ENCODE data around the gene TDG. TPM values are rescaled to one million over a fixed set of nuclear protein-coding genes. Genes with fewer than 3 reads are reported as not detected.
A peak's percentile ranks its signal among the peaks of the same experiment; 100 is the strongest.

TDG gene
- total RNA-seq, 2 experiments from 2014 or later, result 39.4 to 55.3 TPM

DNA sequence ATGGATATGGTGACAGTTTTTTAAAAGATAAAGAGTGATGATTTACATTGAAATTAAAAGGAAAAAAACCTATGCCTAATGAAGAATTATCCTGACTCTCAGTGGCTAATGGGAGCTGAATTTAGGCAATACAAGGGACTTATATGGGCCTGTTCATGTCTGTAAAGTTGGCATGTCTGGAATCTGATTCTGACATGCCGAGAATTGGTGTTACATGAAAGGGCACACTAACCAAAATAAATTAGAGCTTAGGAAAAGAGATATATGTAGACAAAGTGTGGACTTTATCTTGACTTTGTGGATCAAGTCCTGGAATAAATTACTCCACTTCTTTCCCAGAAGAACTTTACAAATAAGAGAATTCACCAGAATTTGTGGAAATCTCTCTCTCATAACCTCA lies 1.1 kb downstream of the TDG start:
- Histone ChIP-seq H4K20me1 (ENCODE audit: insufficient read depth, low read length) (peaks cover 16% of the 10 kb centered on the region), H3K79me2 (ENCODE audit: insufficient read depth, low read depth, low read length) (peaks cover 82% of the 10 kb centered on the region), H3K4me2 (ENCODE audit: low read length) (peak overlapping the region; percentile 83), H3K4me3 (ENCODE audit: low read depth, low read length, poor library complexity, severe bottlenecking) (peak overlapping the region; percentile 87), H2AFZ (ENCODE audit: low read length) (no peak overlapping the region; the same call in 1 of the 2 replicates), H3K9me3 (ENCODE audit: low read length) (no peaks in the 10 kb centered on the region), H3K36me3 (ENCODE audit: insufficient read depth, low read length) (peaks cover 39% of the 10 kb centered on the region), H3K9me2 (ENCODE audit: insufficient read depth, low read length) (no peaks in the 10 kb centered on the region), H3K27ac (ENCODE audit: low read depth, low read length, poor library complexity, severe bottlenecking) (peak overlapping the region; percentile 69), H3K4me1 (ENCODE audit: insufficient read depth, low read length, poor library complexity, severe bottlenecking) (peaks cover 40% of the 10 kb centered on the region)
- DNase-seq (ENCODE audit: low spot score), result no peak
- ChIA-PET CTCF (ENCODE audit: unreplicated experiment) (no interaction called here), POLR2A (interaction anchor here (1.1 to 5.3 kb wide), 7 partner anchors 10 to 142 kb away, joined by 3 to 52 read pairs (median 6); partner anchors contain the start of gene HSP90B1)
- intact Hi-C loops (cut with micrococcal nuclease; ENCODE audit: unreplicated experiment), result loop anchor here (2.0 kb wide), 1 partner anchor 320 kb away; no protein-coding TSS in a partner anchor
- TF ChIP-seq, protein P1, sequence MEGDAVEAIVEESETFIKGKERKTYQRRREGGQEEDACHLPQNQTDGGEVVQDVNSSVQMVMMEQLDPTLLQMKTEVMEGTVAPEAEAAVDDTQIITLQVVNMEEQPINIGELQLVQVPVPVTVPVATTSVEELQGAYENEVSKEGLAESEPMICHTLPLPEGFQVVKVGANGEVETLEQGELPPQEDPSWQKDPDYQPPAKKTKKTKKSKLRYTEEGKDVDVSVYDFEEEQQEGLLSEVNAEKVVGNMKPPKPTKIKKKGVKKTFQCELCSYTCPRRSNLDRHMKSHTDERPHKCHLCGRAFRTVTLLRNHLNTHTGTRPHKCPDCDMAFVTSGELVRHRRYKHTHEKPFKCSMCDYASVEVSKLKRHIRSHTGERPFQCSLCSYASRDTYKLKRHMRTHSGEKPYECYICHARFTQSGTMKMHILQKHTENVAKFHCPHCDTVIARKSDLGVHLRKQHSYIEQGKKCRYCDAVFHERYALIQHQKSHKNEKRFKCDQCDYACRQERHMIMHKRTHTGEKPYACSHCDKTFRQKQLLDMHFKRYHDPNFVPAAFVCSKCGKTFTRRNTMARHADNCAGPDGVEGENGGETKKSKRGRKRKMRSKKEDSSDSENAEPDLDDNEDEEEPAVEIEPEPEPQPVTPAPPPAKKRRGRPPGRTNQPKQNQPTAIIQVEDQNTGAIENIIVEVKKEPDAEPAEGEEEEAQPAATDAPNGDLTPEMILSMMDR (conservative IDR thresholded peaks at IDR 0.05; ENCODE audit: low read length), result no peak
- no peak for TF ChIP-seq EZH2phosphoT487 (IDR thresholded peaks at IDR 0.05; ENCODE audit: borderline replicate concordance, low read depth, low read length)
- BruUV-seq (replicated peaks), result TSS peak; percentile 69

DNA sequence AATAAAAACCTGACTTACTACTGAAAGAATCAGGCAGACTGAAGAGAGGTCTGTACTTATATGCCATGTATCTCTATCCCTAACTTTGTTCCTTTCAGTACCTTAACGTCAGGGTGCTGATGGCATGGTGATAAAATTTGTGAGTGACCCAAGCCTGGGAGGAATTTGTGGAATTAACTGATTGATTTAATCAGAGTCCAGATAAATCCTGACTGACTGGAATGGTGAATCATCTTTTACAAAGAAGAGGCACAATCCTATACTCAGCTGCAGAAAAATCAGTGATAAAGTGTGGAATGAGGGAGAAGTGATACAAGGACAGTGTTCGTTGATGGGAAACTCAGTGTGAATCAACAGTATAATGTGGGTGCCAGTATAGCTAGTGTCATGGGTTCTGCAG lies 3.7 kb downstream of the TDG start:
- no peaks in the 10 kb centered on the region for H3K9me2 ChIP-seq (ENCODE audit: insufficient read depth, low read length)
- no peak for DNase-seq (ENCODE audit: low spot score)

DNA sequence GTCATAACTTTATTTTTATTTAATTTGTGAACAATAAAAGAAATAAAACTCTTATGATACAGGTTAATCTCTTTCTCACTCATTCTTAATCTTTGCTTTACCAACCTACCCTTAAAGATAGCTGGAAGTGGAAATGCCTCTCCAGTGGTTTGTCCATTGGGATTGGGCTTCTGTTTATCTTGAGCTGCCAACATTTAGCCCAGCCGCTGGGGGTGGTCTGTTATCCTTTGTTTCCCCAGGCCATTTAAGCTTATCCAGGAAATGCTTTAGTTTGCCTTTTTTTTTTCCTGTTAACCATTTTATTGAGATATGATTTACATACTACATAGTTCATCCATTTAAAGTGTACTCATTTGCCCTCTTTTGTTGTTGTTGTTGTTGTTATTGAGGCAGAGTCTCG lies 8.2 kb downstream of the TDG start:
- peaks cover 85% of the 10 kb centered on the region for H3K79me2 ChIP-seq (ENCODE audit: insufficient read depth, low read depth, low read length)
- no peak for DNase-seq (ENCODE audit: low spot score)
- H3K4me3 ChIP-seq (ENCODE audit: low read depth, low read length, poor library complexity, severe bottlenecking), result no peak overlapping the region
- BruUV-seq (replicated peaks), result no TSS peak
- H2AFZ ChIP-seq (ENCODE audit: low read length), result no peak overlapping the region
- no peak overlapping the region for H3K4me2 ChIP-seq (ENCODE audit: low read length)
- H3K9me3 ChIP-seq (ENCODE audit: low read length), result no peaks in the 10 kb centered on the region
- intact Hi-C loops (cut with micrococcal nuclease; ENCODE audit: unreplicated experiment), result no loop called here
- no peak for TF ChIP-seq EZH2phosphoT487 (IDR thresholded peaks at IDR 0.05; ENCODE audit: borderline replicate concordance, low read depth, low read length)
- peaks cover 14% of the 10 kb centered on the region for H3K4me1 ChIP-seq (ENCODE audit: insufficient read depth, low read length, poor library complexity, severe bottlenecking)
- no peaks in the 10 kb centered on the region for H3K9me2 ChIP-seq (ENCODE audit: insufficient read depth, low read length)
- H3K36me3 ChIP-seq (ENCODE audit: insufficient read depth, low read length), result peaks cover 88% of the 10 kb centered on the region
- H3K27ac ChIP-seq (ENCODE audit: low read depth, low read length, poor library complexity, severe bottlenecking), result no peak overlapping the region
- POLR2A ChIA-PET, result interaction anchor here (0.7 to 1.4 kb wide), 6 partner anchors 8 to 982 kb away, joined by 3 to 7 read pairs (median 3); partner anchors contain the start of gene TDG
- CTCF ChIA-PET (ENCODE audit: unreplicated experiment), result no interaction called here
- peaks cover 21% of the 10 kb centered on the region for H4K20me1 ChIP-seq (ENCODE audit: insufficient read depth, low read length)

More for the DNA sequence above, 3.7 kb downstream of the TDG start:
- H3K4me1 ChIP-seq (ENCODE audit: insufficient read depth, low read length, poor library complexity, severe bottlenecking), result peaks cover 27% of the 10 kb centered on the region
- peaks cover 21% of the 10 kb centered on the region for H4K20me1 ChIP-seq (ENCODE audit: insufficient read depth, low read length)
- POLR2A ChIA-PET, result no interaction called here
- no peak overlapping the region for H2AFZ ChIP-seq (ENCODE audit: low read length)
- no peak overlapping the region for H3K4me3 ChIP-seq (ENCODE audit: low read depth, low read length, poor library complexity, severe bottlenecking)
- CTCF ChIA-PET (ENCODE audit: unreplicated experiment), result no interaction called here
- peaks cover 58% of the 10 kb centered on the region for H3K36me3 ChIP-seq (ENCODE audit: insufficient read depth, low read length)
- H3K79me2 ChIP-seq (ENCODE audit: insufficient read depth, low read depth, low read length), result peaks cover 96% of the 10 kb centered on the region
- no peaks in the 10 kb centered on the region for H3K9me3 ChIP-seq (ENCODE audit: low read length)
- no TSS peak for BruUV-seq (replicated peaks)
- H3K4me2 ChIP-seq (ENCODE audit: low read length), result no peak overlapping the region
- no peak for TF ChIP-seq EZH2phosphoT487 (IDR thresholded peaks at IDR 0.05; ENCODE audit: borderline replicate concordance, low read depth, low read length)
- TF ChIP-seq, protein P1 (conservative IDR thresholded peaks at IDR 0.05; ENCODE audit: low read length), result no peak
- intact Hi-C loops (cut with micrococcal nuclease; ENCODE audit: unreplicated experiment), result no loop called here
- no peak overlapping the region for H3K27ac ChIP-seq (ENCODE audit: low read depth, low read length, poor library complexity, severe bottlenecking)

Measured in OCI-LY7 (cell line).